CD4-positive, alpha-beta T cell treated with Interleukin-15 for 1 hour (primary cell): ENCODE data around the gene RPLP1.

ENCODE experiments used
- DNase-seq: peaks from one replicate; pipeline ENCODE4 v3.0.0-alpha.2; 2020

RPLP1 gene

GRCh38 chr15:69499521-69500211 is 47.0 kb downstream of the RPLP1 start:
- DNase-seq: no peak

- DNase-seq: no peak
Observed at GRCh38 chr15:69500339-69500738, 47.7 kb downstream of the RPLP1 start.

GRCh38 chr15:69501456-69501855 is 48.8 kb downstream of the RPLP1 start:
- no peak for DNase-seq

GRCh38 chr15:69502470-69503045 is 49.9 kb downstream of the RPLP1 start:
- DNase-seq: no peak

- DNase-seq: no peak
Observed at GRCh38 chr15:69504352-69505040, 51.9 kb downstream of the RPLP1 start.
